ENCODE measurements around the gene TOR2A. TPM values are rescaled to one million over a fixed set of nuclear protein-coding genes. Genes with fewer than 3 reads are reported as not detected.

TOR2A gene
- total RNA-seq, 1 donor, result 4.7 TPM

- peaks cover 4% of the 10 kb centered on the region for H4K20me1 ChIP-seq (ENCODE audit: insufficient read depth, low read length)
- TF ChIP-seq, protein P1, sequence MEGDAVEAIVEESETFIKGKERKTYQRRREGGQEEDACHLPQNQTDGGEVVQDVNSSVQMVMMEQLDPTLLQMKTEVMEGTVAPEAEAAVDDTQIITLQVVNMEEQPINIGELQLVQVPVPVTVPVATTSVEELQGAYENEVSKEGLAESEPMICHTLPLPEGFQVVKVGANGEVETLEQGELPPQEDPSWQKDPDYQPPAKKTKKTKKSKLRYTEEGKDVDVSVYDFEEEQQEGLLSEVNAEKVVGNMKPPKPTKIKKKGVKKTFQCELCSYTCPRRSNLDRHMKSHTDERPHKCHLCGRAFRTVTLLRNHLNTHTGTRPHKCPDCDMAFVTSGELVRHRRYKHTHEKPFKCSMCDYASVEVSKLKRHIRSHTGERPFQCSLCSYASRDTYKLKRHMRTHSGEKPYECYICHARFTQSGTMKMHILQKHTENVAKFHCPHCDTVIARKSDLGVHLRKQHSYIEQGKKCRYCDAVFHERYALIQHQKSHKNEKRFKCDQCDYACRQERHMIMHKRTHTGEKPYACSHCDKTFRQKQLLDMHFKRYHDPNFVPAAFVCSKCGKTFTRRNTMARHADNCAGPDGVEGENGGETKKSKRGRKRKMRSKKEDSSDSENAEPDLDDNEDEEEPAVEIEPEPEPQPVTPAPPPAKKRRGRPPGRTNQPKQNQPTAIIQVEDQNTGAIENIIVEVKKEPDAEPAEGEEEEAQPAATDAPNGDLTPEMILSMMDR (IDR thresholded peaks at IDR 0.05; ENCODE audit: extremely low read depth, low read depth, low read length), result no peak
- H3K79me2 ChIP-seq (ENCODE audit: insufficient read depth, low read length), result no peaks in the 10 kb centered on the region
- no peaks in the 10 kb centered on the region for H3K36me3 ChIP-seq (ENCODE audit: insufficient read depth, low read length)
- H3K4me1 ChIP-seq (ENCODE audit: insufficient read depth, low read length), result peaks cover 16% of the 10 kb centered on the region
- no peaks in the 10 kb centered on the region for H3K27me3 ChIP-seq (ENCODE audit: insufficient read depth, low read length)
- H2AFZ ChIP-seq (ENCODE audit: low read length), result no peak overlapping the region
- H3K27ac ChIP-seq (ENCODE audit: low read depth, low read length), result no peak overlapping the region
- DNase-seq (ENCODE audit: insufficient read length, low spot score, missing footprints), result peak; percentile 30
- H3K4me3 ChIP-seq (ENCODE audit: insufficient read depth, low read length), result no peak overlapping the region
- no peak overlapping the region for H3K4me2 ChIP-seq (ENCODE audit: insufficient read depth, low read length)
- no peaks in the 10 kb centered on the region for H3K9me3 ChIP-seq (ENCODE audit: low read depth, low read length)
Measured at GRCh38 chr9:127723013-127723412, 12.1 kb downstream of the TOR2A start.

DNA sequence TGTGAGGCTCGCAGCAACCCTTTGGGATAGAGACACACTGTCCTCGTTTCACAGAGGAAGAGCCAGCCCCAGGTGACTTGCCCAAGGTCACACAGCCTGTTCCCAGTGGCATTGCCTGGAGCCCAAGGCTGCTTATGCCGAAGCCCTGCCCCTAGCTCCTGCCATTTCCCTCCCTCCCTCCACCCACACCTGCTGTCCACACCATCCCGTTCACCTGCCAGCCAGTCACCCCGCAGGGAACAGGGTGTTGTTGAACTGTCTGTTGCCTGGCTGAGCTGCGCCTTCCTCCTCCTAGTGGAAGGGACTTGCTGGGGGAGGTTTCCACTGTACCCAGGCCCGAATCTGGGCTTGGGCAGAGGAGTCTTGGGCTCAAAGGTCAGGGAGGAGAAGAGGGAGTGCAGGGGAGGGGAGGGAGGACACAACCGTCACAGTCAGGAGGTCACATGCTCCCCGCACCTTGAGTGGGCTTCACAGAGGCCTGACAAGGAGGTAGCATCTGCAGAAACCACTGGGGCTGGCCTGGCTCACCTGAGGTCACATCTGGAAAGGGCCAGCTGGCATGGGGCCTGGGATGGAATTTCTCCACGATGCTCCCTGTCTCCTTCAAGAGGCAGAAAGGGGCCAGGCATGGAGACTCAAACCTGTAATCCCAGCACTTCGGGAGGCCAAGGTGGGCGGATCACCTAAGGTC is 12.9 kb downstream of the TOR2A start:
- Histone ChIP-seq H3K79me2 (ENCODE audit: insufficient read depth, low read length) (no peaks in the 10 kb centered on the region), H3K36me3 (ENCODE audit: insufficient read depth, low read length) (no peaks in the 10 kb centered on the region), H3K4me3 (ENCODE audit: insufficient read depth, low read length) (no peak overlapping the region), H3K4me1 (ENCODE audit: insufficient read depth, low read length) (peaks cover 16% of the 10 kb centered on the region), H3K9me3 (ENCODE audit: low read depth, low read length) (no peaks in the 10 kb centered on the region), H3K27ac (ENCODE audit: low read depth, low read length) (no peak overlapping the region), H3K4me2 (ENCODE audit: insufficient read depth, low read length) (no peak overlapping the region), H4K20me1 (ENCODE audit: insufficient read depth, low read length) (peaks cover 4% of the 10 kb centered on the region), H2AFZ (ENCODE audit: low read length) (no peak overlapping the region), H3K27me3 (ENCODE audit: insufficient read depth, low read length) (no peaks in the 10 kb centered on the region)
- TF ChIP-seq, protein P1 (IDR thresholded peaks at IDR 0.05; ENCODE audit: extremely low read depth, low read depth, low read length), result no peak
- peak; percentile 34 for DNase-seq (ENCODE audit: insufficient read length, low spot score, missing footprints)

DNA sequence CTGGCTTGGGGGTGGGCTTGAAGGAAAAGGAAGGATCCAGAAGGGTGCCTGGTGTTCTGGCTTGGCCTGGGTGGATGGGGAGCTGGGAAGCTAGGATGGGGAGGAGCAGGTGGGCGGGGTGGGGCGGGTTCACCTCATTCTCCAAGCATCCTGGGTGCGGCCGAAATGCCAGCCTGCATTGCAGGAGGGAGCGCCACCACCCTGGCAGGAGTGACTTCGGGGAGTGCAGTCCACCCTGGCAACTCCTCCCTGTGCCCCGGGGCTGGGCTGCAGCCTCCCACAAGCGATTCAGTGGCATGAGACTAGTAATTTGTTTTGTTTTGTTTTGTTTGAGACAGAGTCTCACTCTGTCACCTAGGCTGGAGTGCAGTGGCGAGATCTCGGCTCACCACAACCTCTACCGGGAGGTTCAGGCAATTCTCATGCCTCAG is 13.7 kb downstream of the TOR2A start:
- H3K27ac ChIP-seq (ENCODE audit: low read depth, low read length), result no peak overlapping the region
- no peak overlapping the region for H3K4me2 ChIP-seq (ENCODE audit: insufficient read depth, low read length)
- no peaks in the 10 kb centered on the region for H3K36me3 ChIP-seq (ENCODE audit: insufficient read depth, low read length)
- H3K79me2 ChIP-seq (ENCODE audit: insufficient read depth, low read length), result no peaks in the 10 kb centered on the region
- DNase-seq (ENCODE audit: insufficient read length, low spot score, missing footprints), result peak; percentile 56
- H2AFZ ChIP-seq (ENCODE audit: low read length), result no peak overlapping the region
- no peaks in the 10 kb centered on the region for H3K27me3 ChIP-seq (ENCODE audit: insufficient read depth, low read length)
- peaks cover 16% of the 10 kb centered on the region for H3K4me1 ChIP-seq (ENCODE audit: insufficient read depth, low read length)
- H4K20me1 ChIP-seq (ENCODE audit: insufficient read depth, low read length), result peaks cover 4% of the 10 kb centered on the region
- TF ChIP-seq, protein P1 (IDR thresholded peaks at IDR 0.05; ENCODE audit: extremely low read depth, low read depth, low read length), result no peak
- H3K4me3 ChIP-seq (ENCODE audit: insufficient read depth, low read length), result no peak overlapping the region
- no peaks in the 10 kb centered on the region for H3K9me3 ChIP-seq (ENCODE audit: low read depth, low read length)

GRCh38 chr9:127720865-127721227 is 14.2 kb downstream of the TOR2A start:
- TF ChIP-seq, protein P1 (IDR thresholded peaks at IDR 0.05; ENCODE audit: extremely low read depth, low read depth, low read length), result no peak
- Histone ChIP-seq H3K79me2 (ENCODE audit: insufficient read depth, low read length) (no peaks in the 10 kb centered on the region), H3K36me3 (ENCODE audit: insufficient read depth, low read length) (no peaks in the 10 kb centered on the region), H3K4me1 (ENCODE audit: insufficient read depth, low read length) (peaks cover 20% of the 10 kb centered on the region), H3K4me3 (ENCODE audit: insufficient read depth, low read length) (no peak overlapping the region), H3K27me3 (ENCODE audit: insufficient read depth, low read length) (no peaks in the 10 kb centered on the region), H3K27ac (ENCODE audit: low read depth, low read length) (no peak overlapping the region), H2AFZ (ENCODE audit: low read length) (no peak overlapping the region), H4K20me1 (ENCODE audit: insufficient read depth, low read length) (peaks cover 4% of the 10 kb centered on the region), H3K4me2 (ENCODE audit: insufficient read depth, low read length) (no peak overlapping the region), H3K9me3 (ENCODE audit: low read depth, low read length) (no peaks in the 10 kb centered on the region)
- peak; percentile 82 for DNase-seq (ENCODE audit: insufficient read length, low spot score, missing footprints)

Measured in osteoblast (primary cell).